HepG2 (cell line): ENCODE results near the gene DEFB108B. TPM values are rescaled to one million over a fixed set of nuclear protein-coding genes. Genes with fewer than 3 reads are reported as not detected.

Source experiments
- AGO2 ChIP-seq: fragments of 200-400 bp; formaldehyde crosslinking; optimal IDR thresholded peaks from 2 replicates; pipeline ENCODE3; 2017; ENCODE audit warnings: mild to moderate bottlenecking, low read depth, low read length, moderate library complexity
- ATM ChIP-seq: fragments of 450-650 bp; IDR thresholded peaks from 2 replicates; pipeline ENCODE4 v1.7.1; 2017; ENCODE audit warnings: mild to moderate bottlenecking, borderline replicate concordance
- BHLHE40 ChIP-seq: IDR thresholded peaks from 2 replicates; pipeline ENCODE4 v1.6.1; 2011; ENCODE audit warnings: low read length, improper control_type of control experiment
- CBFB ChIP-seq: sonication (generic); formaldehyde crosslinking; IDR thresholded peaks from 2 replicates; pipeline ENCODE4 v1.4.0; 2020; ENCODE audit warnings: missing genetic modification reagents
- DZIP1 ChIP-seq: sonication (generic); formaldehyde crosslinking; IDR thresholded peaks from 2 replicates; pipeline ENCODE4 v1.5.0; 2020; ENCODE audit warnings: mild to moderate bottlenecking, missing genetic modification reagents
- HNRNPUL1 ChIP-seq: fragments of 200-400 bp; formaldehyde crosslinking; IDR thresholded peaks from 2 replicates; pipeline ENCODE4 v1.6.1; 2017; ENCODE audit warnings: low read depth, mild to moderate bottlenecking, low read length, moderate library complexity
- MXI1 ChIP-seq: IDR thresholded peaks from 3 replicates; pipeline ENCODE4 v1.6.1; 2012; ENCODE audit warnings: low read depth, low read length, inconsistent platforms, borderline replicate concordance
- MYC ChIP-seq: sonication (generic); formaldehyde crosslinking; IDR thresholded peaks from 2 replicates; pipeline ENCODE4 v1.9.0; 2021; ENCODE audit warnings: missing genetic modification reagents, borderline replicate concordance
- NFIC ChIP-seq: IDR thresholded peaks from 2 replicates; pipeline ENCODE4 v1.6.1; 2012; ENCODE audit warnings: mild to moderate bottlenecking, low read length, inconsistent platforms
- PRMT3 ChIP-seq: sonication (generic); formaldehyde crosslinking; IDR thresholded peaks from 2 replicates; pipeline ENCODE4 v1.8.1; 2022; ENCODE audit warnings: low read depth, mild to moderate bottlenecking, moderate library complexity, missing genetic modification reagents, borderline replicate concordance
- RBFOX2 ChIP-seq: fragments of 200-400 bp; formaldehyde crosslinking; IDR thresholded peaks from 2 replicates; pipeline ENCODE4 v1.6.1; 2017; ENCODE audit warnings: low read depth, mild to moderate bottlenecking, low read length
- SATB2 ChIP-seq: sonication (generic); formaldehyde crosslinking; IDR thresholded peaks from 2 replicates; pipeline ENCODE4 v1.5.0; 2020; ENCODE audit warnings: missing genetic modification reagents
- STAT5B ChIP-seq: sonication (generic); formaldehyde crosslinking; IDR thresholded peaks from 2 replicates; pipeline ENCODE4 v1.4.0; 2020; ENCODE audit warnings: missing genetic modification reagents
- ZEB1 ChIP-seq: IDR thresholded peaks from 2 replicates; pipeline ENCODE4 v1.6.1; 2012; ENCODE audit warnings: mild to moderate bottlenecking, low read depth, inconsistent platforms; ENCODE audit not compliant: insufficient replicate concordance
- ZFP37 ChIP-seq: sonication (generic); formaldehyde crosslinking; IDR thresholded peaks from 2 replicates; pipeline ENCODE4 v1.4.0; 2020; ENCODE audit warnings: missing genetic modification reagents, borderline replicate concordance
- ZNF703 ChIP-seq: sonication (generic); formaldehyde crosslinking; IDR thresholded peaks from 2 replicates; pipeline ENCODE4 v1.5.1; 2020; ENCODE audit warnings: missing genetic modification reagents, mild to moderate bottlenecking, moderate library complexity, borderline replicate concordance
- ZNF790 ChIP-seq: sonication (generic); formaldehyde crosslinking; IDR thresholded peaks from 2 replicates; pipeline ENCODE4 v1.8.0; 2022; ENCODE audit warnings: missing genetic modification reagents, mild to moderate bottlenecking, borderline replicate concordance
- polyA plus RNA-seq, 8 experiments: library from polyadenylated mRNA; depleted of rRNA in 3 of 8; stranded (reverse) in 7 of 8; unstranded in 1 of 8; fragments of >200 nt; fragmentation: Illumina TruSeq in 4 of 8; extraction: Trizol in 4 of 8; gene quantifications; 2 replicates each; pipeline versions ENCODE4 v1.2.1 to v1.2.3, GENCODE V29; 2011 to 2016; ENCODE audit warnings: low read depth in 4 of 8, missing spikeins in 1 of 8, mixed read lengths in 1 of 8; ENCODE audit not compliant: insufficient read depth in 1 of 8
- total RNA-seq, 5 experiments: library from RNA; depleted of rRNA; stranded (reverse); fragments of >200 nt; fragmentation: Illumina TruSeq; extraction: Trizol; gene quantifications; 2 replicates each; pipeline ENCODE4 v1.2.3, GENCODE V29; 2016; ENCODE audit warnings: low read depth in 1 of 5
- TF ChIP-seq, protein P1 (sequence below): sonication (generic); formaldehyde crosslinking; IDR thresholded peaks from 2 replicates; pipeline ENCODE4 v1.4.0; 2020; ENCODE audit warnings: missing genetic modification reagents
- TF ChIP-seq, protein P2 (sequence below): sonication (generic); formaldehyde crosslinking; IDR thresholded peaks from 2 replicates; pipeline ENCODE4 v1.4.0; 2020; ENCODE audit warnings: missing genetic modification reagents

Gene DEFB108B
- total and polyA plus RNA-seq, 2 of the 13 experiments (the other 11 are each of a cell fraction or from before 2014, with no cell fraction given): not detected

DNA sequence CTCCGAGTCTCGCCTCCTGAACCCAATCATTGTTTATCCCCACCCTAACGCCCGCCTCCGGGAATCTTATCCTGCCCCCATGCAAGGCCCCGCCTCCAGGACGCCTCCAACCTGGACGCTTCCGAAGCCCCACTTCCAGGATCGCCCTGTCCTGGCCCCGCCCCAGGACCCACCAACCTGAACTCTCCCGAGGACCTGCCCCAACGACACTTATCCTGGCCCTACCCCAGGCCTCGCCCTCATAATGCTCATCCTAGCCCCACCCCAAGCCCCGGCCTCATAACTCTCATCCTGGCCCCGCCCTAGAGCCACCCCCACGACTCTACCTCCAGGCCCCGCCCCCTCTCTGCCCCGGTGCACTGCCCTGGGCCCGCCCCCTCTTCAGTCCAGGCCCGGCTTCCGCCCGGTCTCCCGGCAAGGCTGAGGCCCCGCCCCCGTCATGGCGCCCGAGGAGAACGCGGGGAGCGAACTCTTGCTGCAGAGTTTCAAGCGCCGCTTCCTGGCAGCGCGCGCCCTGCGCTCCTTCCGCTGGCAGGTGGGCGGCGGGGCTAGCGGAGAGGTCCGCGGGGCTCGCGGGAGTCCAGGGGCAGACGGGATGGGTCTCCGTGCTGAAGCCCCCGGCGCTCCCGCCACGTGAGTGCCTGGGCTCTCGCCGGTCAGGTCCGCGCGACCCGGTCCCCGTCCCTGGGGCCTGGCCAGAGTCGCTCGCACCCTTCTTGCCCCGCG lies 45.7 kb upstream of the DEFB108B start (continued):
- TF ChIP-seq, protein P1, sequence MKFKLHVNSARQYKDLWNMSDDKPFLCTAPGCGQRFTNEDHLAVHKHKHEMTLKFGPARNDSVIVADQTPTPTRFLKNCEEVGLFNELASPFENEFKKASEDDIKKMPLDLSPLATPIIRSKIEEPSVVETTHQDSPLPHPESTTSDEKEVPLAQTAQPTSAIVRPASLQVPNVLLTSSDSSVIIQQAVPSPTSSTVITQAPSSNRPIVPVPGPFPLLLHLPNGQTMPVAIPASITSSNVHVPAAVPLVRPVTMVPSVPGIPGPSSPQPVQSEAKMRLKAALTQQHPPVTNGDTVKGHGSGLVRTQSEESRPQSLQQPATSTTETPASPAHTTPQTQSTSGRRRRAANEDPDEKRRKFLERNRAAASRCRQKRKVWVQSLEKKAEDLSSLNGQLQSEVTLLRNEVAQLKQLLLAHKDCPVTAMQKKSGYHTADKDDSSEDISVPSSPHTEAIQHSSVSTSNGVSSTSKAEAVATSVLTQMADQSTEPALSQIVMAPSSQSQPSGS (CRISPR knock-in tag): no peak
- TF ChIP-seq AGO2 (peak; percentile 14), CBFB (no peak), PRMT3 (CRISPR knock-in tag) (no peak), MYC (CRISPR knock-in tag) (peak; percentile 60; the same call in 1 of the 2 replicates), MXI1 (0 out of 3 replicates have a peak, but pooled peaks have one; percentile 36), BHLHE40 (no peak), RBFOX2 (peak; percentile 61), ZFP37 (CRISPR knock-in tag) (no peak), HNRNPUL1 (no peak), ZNF790 (CRISPR knock-in tag) (no peak), ZEB1 (no peak), NFIC (no peak), ZNF703 (CRISPR knock-in tag) (no peak), ATM (no peak), STAT5B (no peak), SATB2 (CRISPR knock-in tag) (no peak), DZIP1 (CRISPR knock-in tag) (no peak)
- TF ChIP-seq, protein P2, sequence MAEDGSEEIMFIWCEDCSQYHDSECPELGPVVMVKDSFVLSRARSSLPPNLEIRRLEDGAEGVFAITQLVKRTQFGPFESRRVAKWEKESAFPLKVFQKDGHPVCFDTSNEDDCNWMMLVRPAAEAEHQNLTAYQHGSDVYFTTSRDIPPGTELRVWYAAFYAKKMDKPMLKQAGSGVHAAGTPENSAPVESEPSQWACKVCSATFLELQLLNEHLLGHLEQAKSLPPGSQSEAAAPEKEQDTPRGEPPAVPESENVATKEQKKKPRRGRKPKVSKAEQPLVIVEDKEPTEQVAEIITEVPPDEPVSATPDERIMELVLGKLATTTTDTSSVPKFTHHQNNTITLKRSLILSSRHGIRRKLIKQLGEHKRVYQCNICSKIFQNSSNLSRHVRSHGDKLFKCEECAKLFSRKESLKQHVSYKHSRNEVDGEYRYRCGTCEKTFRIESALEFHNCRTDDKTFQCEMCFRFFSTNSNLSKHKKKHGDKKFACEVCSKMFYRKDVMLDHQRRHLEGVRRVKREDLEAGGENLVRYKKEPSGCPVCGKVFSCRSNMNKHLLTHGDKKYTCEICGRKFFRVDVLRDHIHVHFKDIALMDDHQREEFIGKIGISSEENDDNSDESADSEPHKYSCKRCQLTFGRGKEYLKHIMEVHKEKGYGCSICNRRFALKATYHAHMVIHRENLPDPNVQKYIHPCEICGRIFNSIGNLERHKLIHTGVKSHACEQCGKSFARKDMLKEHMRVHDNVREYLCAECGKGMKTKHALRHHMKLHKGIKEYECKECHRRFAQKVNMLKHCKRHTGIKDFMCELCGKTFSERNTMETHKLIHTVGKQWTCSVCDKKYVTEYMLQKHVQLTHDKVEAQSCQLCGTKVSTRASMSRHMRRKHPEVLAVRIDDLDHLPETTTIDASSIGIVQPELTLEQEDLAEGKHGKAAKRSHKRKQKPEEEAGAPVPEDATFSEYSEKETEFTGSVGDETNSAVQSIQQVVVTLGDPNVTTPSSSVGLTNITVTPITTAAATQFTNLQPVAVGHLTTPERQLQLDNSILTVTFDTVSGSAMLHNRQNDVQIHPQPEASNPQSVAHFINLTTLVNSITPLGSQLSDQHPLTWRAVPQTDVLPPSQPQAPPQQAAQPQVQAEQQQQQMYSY: no peak
